HCT116 (cell line): ENCODE data around the gene CHAF1B. TPM values are rescaled to one million over a fixed set of nuclear protein-coding genes. Genes with fewer than 3 reads are reported as not detected.

Source experiments
- ATAC-seq: fragments of 200-7000 bp; cut with Tn5 transposase; 2 replicates; pipeline ENCODE4 v1.9.1; 2020; ENCODE audit warnings: mild to moderate bottlenecking, moderate library complexity
- BruUV-seq: library from RNA; stranded (reverse); fragments of 400-500 nt; replicated peaks from 2 replicates; lab custom pipeline; 2021; lab: Mats Ljungman, UMichigan
- CTCF ChIA-PET: fragments of 300-600 bp; sonication (Branson Sonifier 250); formaldehyde crosslinking; loops from one replicate; lab custom pipeline; 2021; ENCODE audit warnings: antibody characterized with exemption; lab: Charles Lee
- POLR2A ChIA-PET: fragments of 300-600, 350-600 bp; sonication (Branson Sonifier 250); formaldehyde crosslinking; loops from one replicate; lab custom pipeline; 2021; ENCODE audit warnings: antibody characterized with exemption; lab: Charles Lee
- RAD21 ChIA-PET, 2 experiments: fragments of 300-600 bp; sonication (Branson Sonifier 250); formaldehyde crosslinking; loops; one replicate each; lab custom pipeline; 2023; ENCODE audit warnings: low total read pairs in 2 of 2; ENCODE audit not compliant: uncharacterized antibody in 2 of 2, unreplicated experiment in 2 of 2, low non-redundant PET in 1 of 2; lab: Charles Lee
- DNase-seq: peaks from one replicate; pipeline ENCODE4 v3.0.0-alpha.2; 2010; ENCODE audit warnings: low read depth, low spot score
- H2AFZ ChIP-seq: fragments of 200-600 bp; shearing (Covaris generic), sonication (generic); 2 replicates; pipeline ENCODE4 v1.6.1; 2017; ENCODE audit warnings: low read depth, mixed run types, mixed read lengths, antibody characterized with exemption, low read length; ENCODE audit not compliant: poor library complexity, severe bottlenecking
- H3K27ac ChIP-seq: 2 replicates; pipeline ENCODE4 v1.5.1; 2012; ENCODE audit warnings: low read depth, low read length
- H3K27me3 ChIP-seq: fragments of 200-600 bp; sonication (generic); 2 replicates; pipeline ENCODE4 v1.6.1; 2016; ENCODE audit warnings: mixed run types, low read length, mixed read lengths; ENCODE audit not compliant: insufficient read depth
- H3K36me3 ChIP-seq, 2 experiments: fragments of 200-500 bp in 1 of 2; fragments of 200-600 bp in 1 of 2; sonication (Bioruptor generic) in 1 of 2; sonication (generic) in 1 of 2; 2 replicates each; pipeline versions ENCODE4 v1.5.1 to v1.6.1; 2014 to 2016; ENCODE audit warnings: low read length in 2 of 2, inconsistent platforms in 1 of 2, mixed read lengths in 1 of 2, mixed run types in 1 of 2; ENCODE audit not compliant: insufficient read depth in 2 of 2, control insufficient read depth in 1 of 2
- H3K4me1 ChIP-seq, 2 experiments: fragments of 200-600 bp in 1 of 2; sonication (generic) in 1 of 2; 2 replicates each; pipeline versions ENCODE4 v1.5.1 to v1.6.1; 2012 to 2017; ENCODE audit warnings: low read length in 2 of 2, inconsistent platforms in 1 of 2, mild to moderate bottlenecking in 1 of 2, mixed read lengths in 1 of 2, mixed run types in 1 of 2, moderate library complexity in 1 of 2; ENCODE audit not compliant: insufficient read depth in 2 of 2, control insufficient read depth in 1 of 2
- H3K4me2 ChIP-seq: fragments of 200-600 bp; sonication (generic); 2 replicates; pipeline ENCODE4 v1.6.1; 2017; ENCODE audit warnings: mixed run types, low read length, mixed read lengths
- H3K4me3 ChIP-seq, 2 experiments: fragments of 200-600 bp in 1 of 2; sonication (generic) in 1 of 2; replicated peaks in 1 of 2; 2 replicates each; pipeline ENCODE4 v1.5.1; 2011 to 2016; ENCODE audit warnings: low read length in 2 of 2, control low read depth in 1 of 2, low read depth in 1 of 2, mild to moderate bottlenecking in 1 of 2, mixed read lengths in 1 of 2, mixed run types in 1 of 2
- H3K79me2 ChIP-seq: fragments of 200-600 bp; sonication (generic); 2 replicates; pipeline ENCODE4 v1.6.1; 2017; ENCODE audit warnings: mild to moderate bottlenecking, mixed run types, low read length, moderate library complexity, mixed read lengths; ENCODE audit not compliant: insufficient read depth
- H3K9ac ChIP-seq: fragments of 200-600 bp; sonication (generic); 2 replicates; pipeline ENCODE4 v1.6.1; 2016; ENCODE audit warnings: low read length, mixed read lengths
- H3K9me2 ChIP-seq: fragments of 200-600 bp; sonication (generic), shearing (Covaris generic); 2 replicates; pipeline ENCODE4 v1.6.1; 2017; ENCODE audit warnings: mixed run types, mild to moderate bottlenecking, moderate library complexity; ENCODE audit not compliant: insufficient read depth
- H3K9me3 ChIP-seq, 2 experiments: fragments of 200-500 bp in 1 of 2; fragments of 200-600 bp in 1 of 2; sonication (Bioruptor generic) in 1 of 2; sonication (generic) in 1 of 2; 2 replicates each; pipeline ENCODE4 v1.6.1; 2014 to 2017; ENCODE audit warnings: low read length in 2 of 2, mixed read lengths in 2 of 2, inconsistent platforms in 1 of 2, low read depth in 1 of 2, mild to moderate bottlenecking in 1 of 2, mixed run types in 1 of 2, moderate library complexity in 1 of 2; ENCODE audit not compliant: control insufficient read depth in 1 of 2, insufficient read depth in 1 of 2
- H4K20me1 ChIP-seq: fragments of 200-600 bp; sonication (generic), shearing (Covaris generic); 2 replicates; pipeline ENCODE4 v1.6.1; 2017; ENCODE audit warnings: mixed run types, mild to moderate bottlenecking, moderate library complexity; ENCODE audit not compliant: insufficient read depth
- CEBPB ChIP-seq: IDR thresholded peaks from 2 replicates; pipeline ENCODE4 v1.6.1; 2012; ENCODE audit warnings: low read depth
- EGR1 ChIP-seq: IDR thresholded peaks from 2 replicates; pipeline ENCODE4 v1.6.1; 2012; ENCODE audit warnings: low read depth
- ELF1 ChIP-seq: IDR thresholded peaks from 2 replicates; pipeline ENCODE4 v1.6.1; 2012; ENCODE audit warnings: low read depth, borderline replicate concordance
- EZH2phosphoT487 ChIP-seq: fragments of 200-600 bp; IDR thresholded peaks from 2 replicates; pipeline ENCODE4 v1.6.1; 2018; ENCODE audit warnings: antibody characterized with exemption, borderline replicate concordance
- FOSL1 ChIP-seq: IDR thresholded peaks from 2 replicates; pipeline ENCODE4 v1.6.1; 2012; ENCODE audit warnings: low read depth
- JUND ChIP-seq: IDR thresholded peaks from 2 replicates; pipeline ENCODE4 v1.6.1; 2012
- POLR2A ChIP-seq: IDR thresholded peaks from 2 replicates; pipeline ENCODE4 v1.7.0; 2011; ENCODE audit warnings: borderline replicate concordance; ENCODE audit not compliant: insufficient read depth, insufficient read length; ENCODE audit errors: extremely low read depth
- POLR2AphosphoS5 ChIP-seq: IDR thresholded peaks from 2 replicates; pipeline ENCODE4 v1.6.1; 2011; ENCODE audit warnings: mild to moderate bottlenecking, low read depth, low read length, moderate library complexity
- RAD21 ChIP-seq: IDR thresholded peaks from 2 replicates; pipeline ENCODE4 v1.6.1; 2012; ENCODE audit warnings: low read depth, mild to moderate bottlenecking
- SIN3A ChIP-seq: IDR thresholded peaks from 2 replicates; pipeline ENCODE4 v1.6.1; 2012; ENCODE audit warnings: low read depth
- SP1 ChIP-seq: IDR thresholded peaks from 2 replicates; pipeline ENCODE4 v1.6.1; 2012; ENCODE audit warnings: low read depth
- SRF ChIP-seq: IDR thresholded peaks from 2 replicates; pipeline ENCODE4 v1.6.1; 2012; ENCODE audit warnings: low read depth
- TCF7L2 ChIP-seq: IDR thresholded peaks from 2 replicates; pipeline ENCODE4 v1.7.0; 2011; ENCODE audit warnings: borderline replicate concordance, inconsistent platforms; ENCODE audit not compliant: insufficient read depth, insufficient read length; ENCODE audit errors: extremely low read depth
- ZFX ChIP-seq: fragments of 450-650 bp; IDR thresholded peaks from 2 replicates; pipeline ENCODE4 v1.6.1; 2017
- ZNF274 ChIP-seq: fragments of 200-500 bp; sonication (Bioruptor generic); IDR thresholded peaks from 2 replicates; pipeline ENCODE4 v1.6.1; 2014; ENCODE audit warnings: mild to moderate bottlenecking, low read depth, low read length, inconsistent platforms
- intact Hi-C: fragments of 100-400 bp; cut with micrococcal nuclease; formaldehyde crosslinking; loops from 2 replicates; pipeline ENCODE4 v1.10.0; 2022
- total RNA-seq: library from RNA; stranded (reverse); gene quantifications from one replicate; pipeline ENCODE4 v1.2.1, GENCODE V29; 2021; ENCODE audit not compliant: unreplicated experiment
- TF ChIP-seq, protein P1 (sequence below): IDR thresholded peaks from 2 replicates; pipeline ENCODE4 v1.6.1; 2011; ENCODE audit warnings: mild to moderate bottlenecking, low read length, moderate library complexity; ENCODE audit not compliant: insufficient replicate concordance; ENCODE audit errors: extremely low read depth
- TF ChIP-seq, protein P2 (sequence below): IDR thresholded peaks from 2 replicates; pipeline ENCODE4 v1.6.1; 2012
- TF ChIP-seq, protein P3 (sequence below), 3 experiments: fragments of 200-600 bp in 1 of 3; sonication (generic) in 1 of 3; IDR thresholded peaks in 2 of 3; conservative IDR thresholded peaks in 1 of 3; 2 replicates each; pipeline ENCODE4 v1.5.1; 2012 to 2017; ENCODE audit warnings: low read depth in 2 of 3, low read length in 2 of 3, antibody characterized with exemption in 1 of 3, borderline replicate concordance in 1 of 3, control low read depth in 1 of 3, mild to moderate bottlenecking in 1 of 3, mixed read lengths in 1 of 3, mixed run types in 1 of 3, moderate library complexity in 1 of 3; ENCODE audit not compliant: insufficient read depth in 1 of 3
- TF ChIP-seq, protein P4 (sequence below): IDR thresholded peaks from 2 replicates; pipeline ENCODE4 v1.6.1; 2012

The CHAF1B gene
- total RNA-seq, 1 experiment from 2014 or later = 26.1 TPM

DNA sequence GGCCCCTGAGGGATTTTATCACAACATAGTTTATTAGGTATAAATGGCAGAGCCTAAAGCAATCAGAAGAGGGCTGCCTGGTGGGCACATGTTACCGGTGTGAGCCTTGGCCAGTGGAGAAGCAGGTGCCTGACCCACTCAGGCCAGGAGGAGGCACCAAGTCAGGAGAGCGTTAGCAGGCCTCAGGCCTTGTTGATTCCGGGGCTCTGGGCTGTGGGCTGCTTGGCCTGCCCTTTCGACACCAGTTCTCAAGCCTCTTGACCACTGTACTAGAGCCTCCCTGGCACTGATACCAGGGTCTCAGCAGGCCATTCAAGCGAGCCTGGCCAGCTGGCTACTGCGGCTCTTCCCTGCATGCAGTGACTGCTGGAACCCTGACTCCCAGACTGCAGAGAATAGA, 73.9 kb downstream of the CHAF1B start:
- H3K36me3 ChIP-seq = no peaks in the 10 kb centered on the region
- DNase-seq = no peak
- no peak overlapping the region for H2AFZ ChIP-seq
- H3K4me1 ChIP-seq = no peaks in the 10 kb centered on the region
- H3K9me2 ChIP-seq = no peaks in the 10 kb centered on the region
- H3K9ac ChIP-seq = no peak overlapping the region
- CTCF ChIA-PET = no interaction called here
- H3K27ac ChIP-seq = no peak overlapping the region
- no peak for TF ChIP-seq TCF7L2
- TF ChIP-seq CEBPB = no peak
- TF ChIP-seq, all 23 proteins: peak for 0
- intact Hi-C loops = no loop called here
- ChIA-PET RAD21 (no interaction called here), POLR2A (no interaction called here)
- H4K20me1 ChIP-seq = no peaks in the 10 kb centered on the region
- BruUV-seq = no TSS peak
- ATAC-seq = no peak
- H3K4me3 ChIP-seq = no peak overlapping the region
- H3K4me2 ChIP-seq = no peak overlapping the region
- H3K27me3 ChIP-seq = no peaks in the 10 kb centered on the region
- no peaks in the 10 kb centered on the region for H3K9me3 ChIP-seq
- no peaks in the 10 kb centered on the region for H3K79me2 ChIP-seq

DNA sequence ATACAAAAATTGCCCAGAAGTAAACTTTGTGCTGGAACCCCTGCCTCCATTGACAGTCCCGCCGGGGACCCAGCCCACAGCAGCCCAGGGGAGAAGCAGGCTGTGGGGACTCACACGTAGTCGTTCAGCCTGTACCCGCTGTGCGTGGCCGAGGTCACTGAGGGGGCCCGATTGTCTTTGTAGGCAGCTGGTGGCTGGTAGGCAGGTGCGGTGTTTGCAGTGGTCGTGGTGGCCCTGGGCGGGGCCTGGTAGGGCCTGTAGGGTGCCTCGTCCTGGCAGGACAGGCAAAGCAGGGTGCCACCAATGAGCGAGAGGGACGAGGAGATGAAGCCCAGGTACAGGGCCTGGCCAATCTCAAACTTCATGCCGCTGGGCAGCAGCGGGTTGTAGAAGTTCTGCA, 75.7 kb downstream of the CHAF1B start:
- Histone ChIP-seq H3K4me2 (no peak overlapping the region), H4K20me1 (no peaks in the 10 kb centered on the region), H3K79me2 (no peaks in the 10 kb centered on the region), H3K36me3 (no peaks in the 10 kb centered on the region), H3K4me1 (no peaks in the 10 kb centered on the region), H3K4me3 (no peak overlapping the region), H3K9me2 (no peaks in the 10 kb centered on the region), H3K27ac (no peak overlapping the region), H3K9me3 (no peaks in the 10 kb centered on the region), H3K27me3 (no peaks in the 10 kb centered on the region; the same call in 1 of the 2 replicates), H3K9ac (no peak overlapping the region), H2AFZ (no peak overlapping the region)
- CTCF ChIA-PET = no interaction called here
- intact Hi-C loops = no loop called here
- POLR2A ChIA-PET = no interaction called here
- ATAC-seq (no peak), DNase-seq (no peak)
- no TSS peak for BruUV-seq
- TF ChIP-seq, protein P1, sequence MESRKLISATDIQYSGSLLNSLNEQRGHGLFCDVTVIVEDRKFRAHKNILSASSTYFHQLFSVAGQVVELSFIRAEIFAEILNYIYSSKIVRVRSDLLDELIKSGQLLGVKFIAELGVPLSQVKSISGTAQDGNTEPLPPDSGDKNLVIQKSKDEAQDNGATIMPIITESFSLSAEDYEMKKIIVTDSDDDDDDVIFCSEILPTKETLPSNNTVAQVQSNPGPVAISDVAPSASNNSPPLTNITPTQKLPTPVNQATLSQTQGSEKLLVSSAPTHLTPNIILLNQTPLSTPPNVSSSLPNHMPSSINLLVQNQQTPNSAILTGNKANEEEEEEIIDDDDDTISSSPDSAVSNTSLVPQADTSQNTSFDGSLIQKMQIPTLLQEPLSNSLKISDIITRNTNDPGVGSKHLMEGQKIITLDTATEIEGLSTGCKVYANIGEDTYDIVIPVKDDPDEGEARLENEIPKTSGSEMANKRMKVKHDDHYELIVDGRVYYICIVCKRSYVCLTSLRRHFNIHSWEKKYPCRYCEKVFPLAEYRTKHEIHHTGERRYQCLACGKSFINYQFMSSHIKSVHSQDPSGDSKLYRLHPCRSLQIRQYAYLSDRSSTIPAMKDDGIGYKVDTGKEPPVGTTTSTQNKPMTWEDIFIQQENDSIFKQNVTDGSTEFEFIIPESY = no peak
- TF ChIP-seq FOSL1 (no peak), POLR2AphosphoS5 (no peak), ZFX (no peak), ELF1 (no peak), TCF7L2 (no peak), SIN3A (no peak), RAD21 (no peak), CEBPB (no peak), ZNF274 (no peak), EZH2phosphoT487 (no peak), EGR1 (no peak), JUND (no peak), SRF (no peak), POLR2A (no peak), SP1 (no peak)
- TF ChIP-seq, protein P2, sequence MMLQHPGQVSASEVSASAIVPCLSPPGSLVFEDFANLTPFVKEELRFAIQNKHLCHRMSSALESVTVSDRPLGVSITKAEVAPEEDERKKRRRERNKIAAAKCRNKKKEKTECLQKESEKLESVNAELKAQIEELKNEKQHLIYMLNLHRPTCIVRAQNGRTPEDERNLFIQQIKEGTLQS = no peak
- TF ChIP-seq, protein P3, sequence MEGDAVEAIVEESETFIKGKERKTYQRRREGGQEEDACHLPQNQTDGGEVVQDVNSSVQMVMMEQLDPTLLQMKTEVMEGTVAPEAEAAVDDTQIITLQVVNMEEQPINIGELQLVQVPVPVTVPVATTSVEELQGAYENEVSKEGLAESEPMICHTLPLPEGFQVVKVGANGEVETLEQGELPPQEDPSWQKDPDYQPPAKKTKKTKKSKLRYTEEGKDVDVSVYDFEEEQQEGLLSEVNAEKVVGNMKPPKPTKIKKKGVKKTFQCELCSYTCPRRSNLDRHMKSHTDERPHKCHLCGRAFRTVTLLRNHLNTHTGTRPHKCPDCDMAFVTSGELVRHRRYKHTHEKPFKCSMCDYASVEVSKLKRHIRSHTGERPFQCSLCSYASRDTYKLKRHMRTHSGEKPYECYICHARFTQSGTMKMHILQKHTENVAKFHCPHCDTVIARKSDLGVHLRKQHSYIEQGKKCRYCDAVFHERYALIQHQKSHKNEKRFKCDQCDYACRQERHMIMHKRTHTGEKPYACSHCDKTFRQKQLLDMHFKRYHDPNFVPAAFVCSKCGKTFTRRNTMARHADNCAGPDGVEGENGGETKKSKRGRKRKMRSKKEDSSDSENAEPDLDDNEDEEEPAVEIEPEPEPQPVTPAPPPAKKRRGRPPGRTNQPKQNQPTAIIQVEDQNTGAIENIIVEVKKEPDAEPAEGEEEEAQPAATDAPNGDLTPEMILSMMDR (IDR thresholded peaks at IDR 0.05 in 2 of 3, conservative IDR thresholded peaks at IDR 0.05 in 1 of 3; ENCODE audit: borderline replicate concordance in 1 of 3, insufficient read depth in 1 of 3, low read depth in 2 of 3, low read length in 2 of 3) = no peak
- TF ChIP-seq, protein P4, sequence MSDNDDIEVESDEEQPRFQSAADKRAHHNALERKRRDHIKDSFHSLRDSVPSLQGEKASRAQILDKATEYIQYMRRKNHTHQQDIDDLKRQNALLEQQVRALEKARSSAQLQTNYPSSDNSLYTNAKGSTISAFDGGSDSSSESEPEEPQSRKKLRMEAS = no peak
- RAD21 ChIA-PET = no interaction called here
